Measurements from ENCODE around the gene NTNG1.

GRCh38 chr1:107095647-107096046 lies 45.2 kb upstream of the NTNG1 start:
- no peak for TF ChIP-seq MEF2B (IDR thresholded peaks at IDR 0.05; ENCODE audit: partially characterized antibody, poor library complexity, severe bottlenecking)
- no peak for TF ChIP-seq SMARCA5 (IDR thresholded peaks at IDR 0.05)
